Measurements from ENCODE around the gene MDN1.
"Not testable (repeated sequence)": the region's sequence is repeated elsewhere in the genome, so short reads cannot be mapped to it uniquely, and the experiment has no call there.

Gene MDN1

GRCh38 chr6:89853068-89853467 lies 33.5 kb upstream of the MDN1 start:
- no peak overlapping the region for H3K27ac ChIP-seq
- no peak for TF ChIP-seq ZFX (IDR thresholded peaks at IDR 0.05)
- TF ChIP-seq CTCF (conservative IDR thresholded peaks at IDR 0.05) = no peak

GRCh38 chr6:89847513-89847912 lies 27.9 kb upstream of the MDN1 start:
- H3K27ac ChIP-seq = not testable (repeated sequence)

- no peak overlapping the region for H3K27ac ChIP-seq
- TF ChIP-seq ZFX (IDR thresholded peaks at IDR 0.05) (no peak), CTCF (conservative IDR thresholded peaks at IDR 0.05) (no peak)
Measured at GRCh38 chr6:89843070-89843469, 23.5 kb upstream of the MDN1 start.

- no peak overlapping the region for H3K27ac ChIP-seq
- TF ChIP-seq ZFX (IDR thresholded peaks at IDR 0.05) = no peak
- no peak for TF ChIP-seq CTCF (conservative IDR thresholded peaks at IDR 0.05)
Measured at GRCh38 chr6:89842228-89842627, 22.6 kb upstream of the MDN1 start.

DNA sequence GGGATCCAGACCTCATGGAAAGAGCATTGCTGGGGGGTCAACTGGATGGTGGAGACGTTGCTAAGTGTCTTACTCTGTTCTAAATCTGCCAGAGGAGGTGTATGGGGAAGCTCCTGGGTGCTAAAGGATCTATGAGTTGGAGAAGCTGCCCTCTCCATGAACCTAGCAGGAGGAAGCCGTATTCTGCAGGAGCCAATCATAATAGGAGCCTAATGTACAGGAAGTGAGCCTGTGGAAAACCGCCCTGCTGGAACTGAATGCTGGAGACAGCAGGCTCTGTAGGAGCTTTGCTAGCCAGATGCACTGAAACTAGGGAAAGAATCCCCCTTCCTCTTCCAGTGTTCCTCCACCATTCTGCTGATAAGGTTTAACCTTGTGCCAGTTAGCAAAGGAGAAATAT lies 20.9 kb upstream of the MDN1 start:
- H3K27ac ChIP-seq = no peak overlapping the region
- TF ChIP-seq CTCF (conservative IDR thresholded peaks at IDR 0.05) (no peak), ZFX (IDR thresholded peaks at IDR 0.05) (no peak)

DNA sequence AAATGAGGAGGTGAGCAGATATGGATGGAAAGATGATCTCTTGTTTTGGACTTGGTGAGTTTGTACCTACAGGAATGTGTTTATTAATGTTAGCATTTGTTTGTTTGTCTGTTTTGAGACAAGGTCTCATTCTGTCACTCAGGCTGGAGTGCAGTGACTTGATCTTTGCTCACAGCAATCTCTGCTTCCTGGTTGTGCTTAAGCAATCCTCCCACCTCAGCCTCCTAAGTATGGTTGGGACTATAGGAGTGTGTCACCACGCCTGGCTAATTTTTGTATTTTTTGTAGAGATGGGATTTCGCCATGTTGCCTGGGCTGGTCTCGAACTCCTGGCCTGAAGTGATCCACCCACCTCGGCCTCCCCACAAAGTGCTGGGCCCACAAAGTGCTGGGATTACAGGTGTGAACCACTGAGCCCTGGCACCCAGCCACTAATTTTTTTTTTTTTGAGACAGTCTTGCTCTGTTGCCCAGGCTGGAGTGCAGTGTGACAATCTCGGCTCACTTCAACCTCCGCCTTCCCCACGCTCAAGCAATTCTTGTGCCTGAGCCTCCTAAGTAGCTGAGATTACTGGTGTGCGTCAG lies 17.1 kb upstream of the MDN1 start:
- no peak for TF ChIP-seq CTCF (conservative IDR thresholded peaks at IDR 0.05)
- no peak for TF ChIP-seq ZFX (IDR thresholded peaks at IDR 0.05)
- H3K27ac ChIP-seq = no peak overlapping the region

- TF ChIP-seq ZFX (IDR thresholded peaks at IDR 0.05) (no peak), CTCF (conservative IDR thresholded peaks at IDR 0.05) (no peak)
- no peak overlapping the region for H3K27ac ChIP-seq
Measured at GRCh38 chr6:89834884-89835792, 15.5 kb upstream of the MDN1 start.

Data from C4-2B (cell line).